CD4-positive, alpha-beta T cell treated with Interleukin-17A for 4 hours (primary cell): ENCODE results near the gene RPL23.

Experiments
- DNase-seq: peaks from one replicate; pipeline ENCODE4 v3.0.0-alpha.2; 2020; ENCODE audit warnings: mixed read lengths

RPL23 gene

DNA sequence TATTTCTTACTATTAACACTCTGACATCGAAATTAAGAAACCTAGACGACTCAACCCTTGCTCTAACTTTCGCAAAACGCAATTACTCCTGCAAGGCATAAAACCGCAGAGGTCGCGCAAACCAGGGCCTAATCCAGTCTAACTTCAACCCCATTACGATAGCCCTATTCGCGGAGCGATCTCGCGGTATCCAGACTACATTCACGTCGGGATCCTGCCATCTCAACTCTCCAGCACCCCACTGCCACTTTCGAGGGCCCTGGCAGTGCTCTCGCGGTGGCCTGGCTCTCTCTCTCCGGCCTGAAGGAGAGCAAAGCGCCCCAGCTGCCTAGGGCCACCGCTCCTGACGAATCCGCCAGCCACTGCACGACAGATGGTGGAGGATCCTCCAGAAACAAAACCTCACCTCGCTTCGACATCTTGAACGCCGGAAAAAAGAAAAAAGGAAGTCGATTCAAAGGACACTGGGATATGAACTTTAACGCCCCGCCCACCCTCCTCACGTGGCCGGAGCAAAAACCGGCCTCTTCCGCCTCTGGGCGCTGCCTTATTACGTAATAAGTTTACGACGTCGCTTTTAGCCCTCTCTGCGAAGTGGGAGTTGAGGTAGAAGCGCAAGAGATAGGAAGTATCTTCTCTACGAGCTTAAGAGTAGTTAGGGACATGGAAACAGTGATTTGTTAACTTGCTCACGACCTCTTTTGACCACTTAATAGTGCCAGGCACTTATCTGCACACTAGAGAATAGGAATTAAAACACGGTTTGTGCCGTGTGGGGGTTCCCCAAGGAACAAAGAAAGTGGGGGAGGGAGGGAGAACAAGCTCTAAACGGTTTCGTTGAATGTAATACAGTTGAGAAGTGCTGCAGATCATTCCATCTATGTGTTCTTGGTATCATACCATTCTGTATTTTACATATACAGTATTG is at the start of gene RPL23:
RPL23 (minus strand) TSS at position 430 of the 928 bp plus-strand sequence; CDS start at position 419, 11 bp downstream.
- peak; percentile 96 for DNase-seq

DNA sequence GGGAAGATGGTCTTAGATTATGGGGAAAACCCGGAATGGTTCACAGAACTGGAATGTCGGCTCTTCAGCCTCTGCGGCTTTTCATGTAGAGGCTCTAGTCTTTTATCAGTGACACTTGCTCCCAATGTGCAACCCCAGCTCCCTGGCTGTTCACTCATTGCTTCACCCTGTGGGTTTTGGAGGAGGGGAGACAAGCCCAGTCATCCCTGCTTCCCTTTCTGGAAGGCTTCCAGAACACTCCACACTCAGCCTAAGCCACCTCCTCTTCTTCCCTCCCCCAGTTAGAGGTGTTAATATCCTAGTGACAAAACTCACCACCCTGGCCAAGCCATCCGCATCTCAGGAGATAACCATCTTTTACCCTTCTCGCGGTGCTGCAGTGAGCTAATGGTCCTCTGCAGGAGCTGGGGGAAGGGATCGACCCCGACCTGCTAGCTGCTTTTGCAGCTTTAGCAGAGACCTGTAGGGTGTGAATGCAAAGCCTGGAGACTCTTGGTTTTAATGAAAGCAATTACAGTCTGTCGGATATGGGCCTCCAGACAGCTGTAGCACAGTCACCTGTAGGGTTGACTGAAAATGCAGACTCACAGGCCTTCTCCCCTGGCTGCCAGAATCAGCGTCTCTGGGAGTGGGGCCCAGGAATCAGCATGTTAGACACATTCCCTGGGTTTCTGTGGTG is 47.6 kb upstream of the RPL23 start:
- peak; percentile 35 for DNase-seq

DNA sequence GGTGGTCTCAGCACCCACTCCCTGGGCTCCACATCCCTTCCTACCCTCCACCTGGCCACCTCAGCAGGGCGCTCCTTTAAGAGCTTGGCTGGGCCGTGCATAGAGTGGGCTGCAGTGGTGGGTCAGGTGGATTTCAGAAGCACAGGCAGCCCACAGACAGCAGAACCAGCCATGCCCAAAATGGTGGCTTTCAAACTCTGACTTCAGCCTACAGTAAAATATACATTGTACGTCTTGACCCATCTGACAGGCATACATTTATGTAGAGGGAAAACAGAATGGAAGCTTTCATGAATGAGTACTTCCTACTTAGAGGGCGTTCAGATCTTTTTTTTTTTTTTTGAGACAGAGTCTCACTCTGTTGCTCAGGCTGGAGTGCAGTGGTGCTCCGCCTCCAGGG is 45.9 kb upstream of the RPL23 start:
- no peak for DNase-seq

DNA sequence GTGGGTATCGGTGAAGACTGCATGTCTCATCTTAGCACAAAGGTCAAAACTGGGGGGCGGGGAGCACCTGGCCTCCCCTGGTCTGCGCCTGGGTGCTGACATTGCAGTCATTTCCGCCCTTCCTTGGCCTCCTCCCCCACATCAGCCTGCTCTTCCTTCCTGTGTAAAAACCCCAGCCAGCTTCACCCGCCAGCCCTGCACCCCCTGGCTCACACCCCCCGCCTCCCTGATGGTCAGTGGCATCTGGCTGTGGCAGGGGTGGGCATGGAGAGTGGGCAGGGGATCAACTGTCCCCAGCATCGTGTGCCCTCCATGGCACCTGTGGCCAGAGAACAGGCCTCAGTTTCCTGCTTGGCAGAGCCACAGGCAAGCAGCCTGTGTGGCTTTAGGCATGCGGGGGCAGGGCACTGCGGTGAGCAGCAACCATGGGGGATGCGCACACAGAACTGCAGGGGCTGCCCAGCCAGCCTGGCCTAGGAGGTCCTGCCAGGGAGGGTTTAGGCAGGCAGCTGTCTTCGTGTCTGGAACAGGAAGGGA is 45.4 kb upstream of the RPL23 start:
- DNase-seq = peak; percentile 94

DNA sequence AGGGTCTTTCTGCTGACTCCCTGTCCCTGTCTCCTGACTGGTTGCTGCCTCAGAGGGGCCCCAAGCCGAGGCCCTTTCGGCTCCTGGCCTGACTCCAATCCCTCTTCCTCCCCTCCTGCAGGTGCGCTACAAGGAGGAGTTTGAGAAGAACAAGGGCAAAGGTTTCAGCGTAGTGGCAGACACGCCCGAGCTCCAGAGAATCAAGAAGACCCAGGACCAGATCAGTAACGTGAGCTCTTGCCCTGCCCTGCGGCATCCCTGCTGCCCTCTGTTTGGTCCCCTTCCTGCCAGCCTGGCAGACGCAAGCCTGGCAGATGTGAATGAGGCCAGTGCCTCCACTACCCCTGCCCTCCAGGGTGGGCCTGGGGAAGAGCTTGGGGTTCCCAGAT is 44.8 kb upstream of the RPL23 start:
- peak; percentile 57 for DNase-seq

DNA sequence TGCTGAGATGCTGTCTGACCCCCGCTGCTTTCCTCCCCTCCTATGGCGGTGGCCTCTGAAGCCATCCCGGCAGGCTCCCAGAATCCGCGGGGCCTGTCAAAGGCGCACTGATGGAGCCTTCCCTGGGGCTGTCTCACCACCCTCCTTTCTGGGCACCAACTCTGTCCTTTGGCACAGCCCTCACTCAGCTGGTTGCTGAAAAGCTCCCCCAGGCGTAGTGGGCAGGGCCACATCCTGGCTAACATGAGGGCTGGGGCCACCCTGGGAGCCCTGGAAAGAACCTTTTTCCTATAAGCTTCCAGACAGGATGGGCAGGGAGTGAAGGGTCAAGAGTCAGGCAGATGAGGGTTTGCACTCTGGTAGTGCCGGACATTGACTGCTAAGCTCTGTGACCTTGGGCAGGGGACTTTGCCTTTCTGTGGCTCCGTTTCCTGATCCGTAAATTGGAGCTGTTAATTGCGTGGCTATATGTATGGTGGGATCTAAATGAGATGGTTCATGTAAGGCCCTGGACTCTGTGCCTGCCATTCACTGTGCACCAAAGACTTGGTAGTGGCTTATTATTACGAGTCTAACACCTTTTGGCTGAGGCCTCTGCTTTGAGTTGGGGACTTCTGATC is 44.3 kb upstream of the RPL23 start:
- no peak for DNase-seq

DNA sequence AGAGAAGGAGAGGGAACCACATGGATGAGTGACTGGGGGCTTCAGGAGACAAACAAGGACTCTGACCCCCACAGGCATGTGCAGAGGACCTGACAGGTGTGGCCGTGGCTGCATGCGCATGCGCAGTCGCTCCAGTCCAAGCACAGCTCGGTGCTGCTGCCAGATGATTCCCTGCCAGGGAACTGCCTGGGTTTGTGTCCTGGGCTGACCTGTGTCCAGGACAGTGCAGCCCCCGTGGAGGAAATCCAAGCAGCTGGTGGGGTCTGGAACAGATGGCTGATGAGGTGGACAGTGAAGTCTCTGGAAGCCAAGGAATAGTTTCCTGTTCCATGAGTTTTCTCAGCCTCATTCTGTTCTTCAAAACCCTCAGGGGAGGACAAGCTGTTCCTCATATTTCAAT is 43.7 kb upstream of the RPL23 start:
- no peak for DNase-seq

DNA sequence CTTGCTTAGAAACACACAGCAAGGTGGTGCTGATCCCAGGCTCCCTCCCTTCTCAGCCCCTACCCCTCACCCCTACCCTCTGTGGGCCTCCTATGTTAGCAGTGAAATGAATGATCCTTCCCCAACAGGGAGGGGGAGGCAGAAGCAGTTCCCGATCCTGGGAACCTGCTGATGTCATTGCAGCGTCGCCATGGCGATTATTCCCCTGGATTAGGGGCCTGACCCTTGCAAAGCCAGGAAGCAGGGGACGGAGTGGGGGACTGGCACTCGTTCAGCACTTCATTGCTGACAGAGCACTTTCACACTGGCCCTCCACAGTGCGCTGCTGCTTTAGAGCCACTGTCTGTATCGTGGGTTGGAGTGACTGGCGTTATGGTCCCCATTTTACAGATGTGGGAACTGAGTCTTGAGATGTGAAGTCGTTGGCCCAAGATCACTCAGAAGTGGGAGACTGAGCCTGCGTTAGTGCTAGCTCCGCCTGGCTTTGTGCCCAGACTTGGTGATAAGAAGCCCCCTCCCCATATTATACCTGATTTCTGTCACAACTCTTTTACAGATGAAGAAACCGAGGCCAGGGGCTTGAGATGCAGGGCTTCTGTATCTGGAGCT is 42.9 kb upstream of the RPL23 start:
- DNase-seq = no peak

DNA sequence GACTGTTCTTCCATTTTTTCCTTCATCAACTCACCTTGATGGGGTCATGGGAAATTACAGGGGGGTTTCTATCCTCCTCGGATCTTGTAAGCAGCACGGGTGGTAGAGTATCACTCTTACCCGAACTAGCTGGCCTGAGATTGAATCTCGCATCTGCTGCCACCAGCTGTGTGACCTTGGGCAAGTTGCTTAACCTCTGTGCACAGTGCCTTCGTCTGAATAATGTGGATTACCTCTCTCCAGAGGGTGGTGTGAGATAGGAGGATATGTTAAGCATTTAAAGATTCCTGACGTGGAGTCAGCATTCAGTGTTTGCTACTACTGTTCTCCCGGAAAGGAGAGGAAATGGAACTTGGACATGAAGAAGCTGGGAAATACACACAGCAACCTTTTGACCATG is 40.8 kb upstream of the RPL23 start:
- DNase-seq = no peak

DNA sequence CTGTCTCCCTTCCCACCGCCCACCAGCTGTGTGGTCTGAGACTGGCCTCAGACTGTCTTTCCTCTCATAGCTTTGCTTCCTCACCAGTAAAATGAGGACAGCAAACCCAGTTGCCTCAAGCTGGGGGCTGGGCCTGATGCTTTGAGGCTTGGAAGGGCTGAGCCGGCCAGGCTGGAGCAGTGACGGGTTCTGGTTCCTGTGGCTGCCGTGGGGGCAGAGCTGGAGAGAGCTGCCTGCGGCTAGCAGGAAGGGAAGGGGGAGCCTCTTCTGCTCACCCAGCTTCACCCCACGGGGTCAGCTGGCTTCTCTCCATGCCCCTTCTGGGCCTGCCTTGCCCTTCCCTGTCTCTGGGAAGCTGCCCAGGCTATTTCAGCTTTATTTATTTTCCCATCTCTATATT is 40.1 kb upstream of the RPL23 start:
- DNase-seq = peak; percentile 46

DNA sequence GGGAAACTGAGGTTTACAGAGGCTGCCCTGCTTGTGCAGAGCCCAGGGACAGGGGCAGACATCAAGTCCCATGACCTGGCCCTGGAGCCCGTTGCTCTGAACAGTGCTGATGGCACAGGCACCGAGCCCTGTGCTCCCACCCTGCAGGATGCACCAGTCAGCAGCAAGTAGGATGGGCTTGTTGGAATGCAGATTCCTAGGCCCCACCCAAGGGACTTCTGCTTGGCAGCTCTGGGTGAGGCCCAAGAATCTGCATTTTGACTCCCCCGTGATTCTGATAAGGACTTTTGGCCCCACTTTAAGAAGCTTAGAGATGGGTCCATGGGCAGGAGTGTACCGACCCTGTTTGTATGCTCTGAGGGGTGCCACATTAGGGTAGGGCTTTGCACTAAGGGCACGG is 39.6 kb upstream of the RPL23 start:
- DNase-seq = no peak

DNA sequence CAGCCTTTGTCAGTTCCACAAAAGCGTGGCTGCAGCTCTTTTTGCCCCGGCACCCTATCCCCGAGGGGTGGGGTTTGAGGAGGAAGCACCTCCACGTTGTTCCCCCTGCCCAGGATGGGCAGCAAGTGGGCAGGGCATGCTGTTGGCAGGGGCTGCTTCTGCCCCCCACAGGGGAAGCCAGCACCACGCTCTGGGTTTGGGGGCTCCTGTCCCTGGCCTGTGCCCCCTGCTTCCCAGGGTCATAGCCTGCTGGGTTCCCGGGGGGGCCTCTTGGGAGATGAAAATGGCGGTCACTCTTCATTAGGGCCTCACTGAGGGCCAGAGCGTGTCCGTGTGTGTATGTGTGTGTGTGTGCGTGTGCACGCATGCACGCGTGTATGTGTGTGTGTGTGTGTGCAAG is 39.1 kb upstream of the RPL23 start:
- no peak for DNase-seq

DNA sequence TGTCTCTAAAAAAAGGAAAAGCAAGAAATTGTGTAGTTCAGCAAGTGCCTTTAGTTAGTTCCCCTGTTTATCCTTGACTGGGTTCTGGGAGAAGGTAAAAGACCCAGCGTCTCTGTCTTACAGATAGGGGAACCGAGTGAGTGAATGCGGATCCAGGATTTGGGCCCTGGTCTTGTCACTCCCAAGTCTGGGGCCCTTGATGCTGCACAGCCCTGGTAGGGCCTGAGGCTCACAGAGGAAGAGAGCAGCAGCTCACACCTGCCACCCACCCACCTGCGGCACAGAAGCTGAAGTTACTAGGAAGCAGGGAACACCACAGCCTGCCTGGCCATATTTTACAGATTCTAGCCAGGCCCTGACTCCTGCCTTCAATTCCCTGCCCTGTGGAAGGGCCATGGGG is 38.6 kb upstream of the RPL23 start:
- DNase-seq = peak; percentile 27

DNA sequence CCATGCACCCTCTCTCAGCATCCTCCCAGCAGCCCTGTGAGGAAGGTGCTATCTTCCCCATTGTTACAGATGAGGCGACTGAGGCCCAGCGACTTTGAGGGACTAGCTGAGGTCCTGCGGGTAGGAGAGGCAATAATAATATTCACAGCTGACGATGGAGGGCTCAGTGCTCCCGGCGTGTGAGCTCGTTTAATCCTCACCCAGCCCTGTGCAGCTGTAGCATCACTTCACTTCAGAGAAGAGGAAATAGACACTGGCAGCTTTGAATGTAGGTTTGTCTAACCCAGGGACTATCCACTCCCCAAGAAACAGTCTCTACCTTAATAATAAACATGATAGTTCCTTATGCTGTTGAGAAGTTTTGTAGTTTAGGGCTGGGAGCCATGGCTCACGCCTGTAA is 37.9 kb upstream of the RPL23 start:
- DNase-seq = peak; percentile 51

DNA sequence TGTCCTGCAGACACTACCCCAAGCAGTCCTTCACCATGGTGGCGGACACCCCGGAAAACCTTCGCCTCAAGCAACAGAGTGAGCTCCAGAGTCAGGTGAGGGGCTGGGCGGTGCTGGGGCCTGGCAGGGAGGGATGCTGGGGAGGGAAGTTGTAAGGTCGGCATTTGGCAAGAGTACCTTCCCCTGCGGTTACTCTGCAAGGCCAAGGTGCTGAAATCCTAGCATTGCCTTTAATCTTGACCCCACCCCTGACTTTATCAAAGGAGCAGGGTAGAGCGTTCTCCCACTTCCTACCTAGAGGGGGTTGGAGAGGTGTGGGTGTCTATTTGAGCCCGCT is 36.9 kb upstream of the RPL23 start:
- peak; percentile 49 for DNase-seq

DNA sequence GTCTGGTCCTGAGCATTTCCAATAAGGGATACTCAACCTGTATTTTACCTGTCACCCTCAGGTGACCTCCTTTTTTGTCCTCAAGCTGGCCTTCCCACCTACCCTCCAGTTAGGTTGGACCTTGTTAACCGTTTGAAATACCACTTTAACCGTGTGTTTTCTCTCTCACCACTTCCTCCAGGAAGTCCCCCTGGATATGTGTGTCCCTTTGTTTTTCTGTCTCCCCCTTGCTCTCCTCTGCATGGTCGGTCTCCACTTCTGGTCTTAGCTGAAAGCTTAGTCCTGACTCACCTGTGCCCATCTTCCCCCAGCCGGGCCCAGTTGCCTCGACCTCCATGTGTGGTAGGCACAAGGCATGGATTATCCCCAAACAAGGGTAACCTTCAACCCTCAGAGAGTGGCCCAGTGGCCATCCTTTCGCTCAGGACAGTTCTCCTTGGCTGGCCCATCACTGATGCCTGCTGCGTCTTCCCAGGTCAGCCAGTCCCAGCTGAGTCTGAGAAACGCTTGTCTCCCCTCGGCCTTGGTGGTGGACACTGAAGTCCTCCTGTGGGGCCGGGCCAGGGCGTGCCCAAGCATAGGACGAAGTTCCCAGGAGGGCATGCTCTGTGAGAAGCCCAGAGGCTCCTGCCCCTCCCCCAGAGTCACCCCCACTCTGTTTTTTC is 36.4 kb upstream of the RPL23 start:
- DNase-seq = no peak

DNA sequence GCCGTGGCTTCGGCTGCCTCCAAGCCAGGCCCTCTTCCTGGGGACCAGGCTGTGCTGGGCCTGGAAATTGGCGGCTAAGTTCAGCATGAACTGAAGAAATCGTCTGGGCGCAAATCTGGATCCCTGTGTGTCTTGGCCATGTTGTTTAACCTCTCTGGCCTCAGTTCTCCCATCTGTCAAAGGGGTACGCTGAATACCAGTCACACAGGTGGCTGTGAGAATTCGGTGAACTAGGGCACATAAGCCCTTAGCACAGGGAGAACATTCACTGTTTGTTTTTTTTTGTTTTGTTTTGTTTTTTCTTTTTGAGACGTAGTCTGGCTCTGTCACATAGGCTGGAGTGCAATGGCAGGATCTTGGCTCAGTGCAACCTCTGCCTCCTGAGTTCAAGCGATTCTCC is 35.3 kb upstream of the RPL23 start:
- DNase-seq = no peak

DNA sequence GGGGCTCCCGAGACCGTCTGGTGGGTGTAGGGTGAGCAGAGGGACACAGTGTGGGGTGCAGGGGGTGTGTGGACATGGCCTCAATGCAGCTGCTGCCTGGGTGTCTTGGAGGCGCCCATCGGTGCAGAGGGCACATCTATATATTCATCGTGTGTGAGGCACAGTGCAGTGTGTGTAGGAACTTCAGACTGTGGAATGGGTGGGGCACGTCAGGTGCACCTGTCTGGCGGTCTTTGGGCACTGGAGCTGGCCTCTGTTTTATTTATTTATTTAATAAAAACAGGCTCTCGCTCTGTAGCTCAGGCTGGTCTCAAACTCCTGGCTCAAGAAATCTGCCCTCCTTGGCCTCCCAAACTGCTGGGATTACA is 33.1 kb upstream of the RPL23 start:
- DNase-seq = no peak

DNA sequence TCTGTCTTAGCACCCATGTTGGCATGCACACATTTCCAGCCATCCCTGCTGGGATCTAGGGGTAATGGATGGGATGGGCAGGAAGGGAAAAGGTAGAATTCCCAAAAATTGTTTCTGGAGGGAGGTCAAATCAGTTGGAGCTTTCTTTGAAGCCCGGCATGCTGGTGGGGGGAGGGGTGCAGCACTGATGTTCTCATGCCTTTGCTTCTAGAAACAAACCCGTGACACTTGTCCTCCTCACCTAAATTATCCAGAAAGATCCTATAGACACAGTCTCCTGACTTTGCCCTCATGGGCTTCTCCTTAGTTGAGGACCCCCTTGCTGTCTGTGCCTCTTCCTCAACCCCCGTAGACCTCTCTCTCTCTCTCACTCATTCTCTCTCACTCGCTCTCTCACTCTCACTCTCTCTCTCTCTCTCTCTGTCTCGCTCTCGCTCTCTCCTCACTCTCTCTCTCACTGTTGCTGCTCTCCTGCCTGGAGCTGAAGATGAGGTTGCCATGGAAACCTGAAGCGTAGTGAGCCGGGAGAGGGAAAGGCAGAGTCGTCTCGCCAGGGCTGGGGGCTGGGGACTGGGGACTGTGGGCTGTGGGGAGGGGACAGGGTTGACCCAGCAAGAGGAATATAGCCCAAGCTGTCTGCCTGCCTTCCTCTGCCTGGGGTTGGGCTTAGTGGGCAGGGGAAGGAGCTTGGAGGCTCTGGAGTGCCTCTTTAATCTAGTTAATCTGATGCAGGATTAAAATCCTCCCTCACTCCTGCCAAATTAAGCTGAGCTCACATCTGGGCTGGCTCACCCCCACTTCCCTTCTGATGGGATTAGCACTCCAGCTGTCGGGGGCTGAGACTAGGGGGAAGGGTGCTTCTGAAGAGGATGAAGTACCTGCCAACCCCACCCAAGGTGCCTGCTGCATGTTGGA is 32.5 kb upstream of the RPL23 start:
- peak; percentile 21 for DNase-seq

DNA sequence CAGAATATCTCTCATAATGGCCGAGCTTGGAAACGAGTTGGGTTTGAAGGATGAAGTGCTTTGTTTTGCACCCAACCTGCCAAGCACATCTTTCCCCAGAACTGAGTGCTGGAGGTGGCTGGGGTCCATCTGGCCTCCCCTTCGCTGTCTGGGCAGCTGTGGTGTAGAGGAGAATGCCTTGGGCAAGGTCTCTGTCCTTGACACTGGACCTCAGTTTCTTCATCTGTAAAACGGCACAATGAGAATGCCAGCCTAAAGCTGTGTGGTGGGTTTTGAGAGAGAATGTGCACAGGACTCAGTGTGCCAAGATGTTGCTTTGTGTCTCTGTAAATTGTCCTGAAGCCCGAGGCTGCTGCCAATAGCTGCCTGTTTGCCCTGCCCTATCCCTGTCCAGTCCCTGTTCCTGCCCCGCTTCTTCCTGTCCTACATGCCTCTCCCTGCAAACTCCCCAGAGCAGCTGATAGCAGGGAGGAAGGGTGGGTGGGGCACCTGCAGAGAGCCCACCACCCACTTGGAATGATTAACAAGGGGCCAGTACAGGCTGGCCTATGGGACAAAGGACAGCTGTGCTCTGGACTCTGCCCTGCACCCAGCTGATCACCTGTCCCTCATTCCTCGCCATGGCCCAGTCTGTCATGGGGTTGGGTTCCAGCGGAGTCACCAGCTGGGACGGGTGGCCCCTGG is 31.7 kb upstream of the RPL23 start:
- no peak for DNase-seq
